OCI-LY7 (cell line): Measurements from ENCODE around the gene SLC4A9. TPM values are rescaled to one million over a fixed set of nuclear protein-coding genes. Genes with fewer than 3 reads are reported as not detected.

Experiments used
- BruUV-seq: library from RNA; stranded (reverse); fragments of 400-500 nt; replicated peaks from 2 replicates; lab custom pipeline; 2021; lab: Mats Ljungman, UMichigan
- CTCF ChIA-PET: fragments of 300-600 bp; sonication (Branson Sonifier 250); formaldehyde crosslinking; loops from one replicate; lab custom pipeline; 2022; ENCODE audit warnings: antibody characterized with exemption; ENCODE audit not compliant: unreplicated experiment; lab: Charles Lee
- POLR2A ChIA-PET: fragments of 300-600 bp; sonication (Branson Sonifier 250); formaldehyde crosslinking; loops from one replicate; lab custom pipeline; 2022; ENCODE audit warnings: antibody characterized with exemption; lab: Charles Lee
- DNase-seq: peaks from one replicate; pipeline ENCODE4 v3.0.0-alpha.2; 2015; ENCODE audit warnings: low spot score
- H2AFZ ChIP-seq: fragments of 200-600 bp; sonication (generic), shearing (Covaris generic); 2 replicates; pipeline ENCODE4 v1.6.1; 2014; ENCODE audit warnings: mild to moderate bottlenecking, antibody characterized with exemption, low read length, moderate library complexity
- H3K27ac ChIP-seq: fragments of 200-600 bp; sonication (generic); 2 replicates; pipeline ENCODE4 v1.5.1; 2014; ENCODE audit warnings: mixed run types, low read depth, mild to moderate bottlenecking, moderate library complexity, low read length, inconsistent platforms; ENCODE audit not compliant: poor library complexity, severe bottlenecking
- H3K36me3 ChIP-seq: fragments of 200-600 bp; sonication (generic); 2 replicates; pipeline ENCODE4 v1.6.1; 2014; ENCODE audit warnings: mild to moderate bottlenecking, antibody characterized with exemption, low read length, moderate library complexity, mixed read lengths; ENCODE audit not compliant: insufficient read depth
- H3K4me1 ChIP-seq: fragments of 200-600 bp; sonication (generic); 2 replicates; pipeline ENCODE4 v1.5.1; 2014; ENCODE audit warnings: mild to moderate bottlenecking, low read length; ENCODE audit not compliant: insufficient read depth, poor library complexity, severe bottlenecking
- H3K4me2 ChIP-seq: fragments of 200-600 bp; sonication (generic); 2 replicates; pipeline ENCODE4 v1.6.1; 2014; ENCODE audit warnings: mild to moderate bottlenecking, low read length
- H3K4me3 ChIP-seq: fragments of 200-600 bp; sonication (generic); 2 replicates; pipeline ENCODE4 v1.5.1; 2014; ENCODE audit warnings: mild to moderate bottlenecking, low read depth, low read length; ENCODE audit not compliant: poor library complexity, severe bottlenecking
- H3K79me2 ChIP-seq: fragments of 200-600 bp; sonication (generic); 2 replicates; pipeline ENCODE4 v1.6.1; 2016; ENCODE audit warnings: low read depth, mild to moderate bottlenecking, low read length, moderate library complexity, mixed read lengths; ENCODE audit not compliant: insufficient read depth
- H3K9me2 ChIP-seq: fragments of 200-600 bp; sonication (generic); 2 replicates; pipeline ENCODE4 v1.6.1; 2016; ENCODE audit warnings: mild to moderate bottlenecking, low read length, mixed read lengths; ENCODE audit not compliant: insufficient read depth
- H3K9me3 ChIP-seq: fragments of 200-600 bp; sonication (generic); 2 replicates; pipeline ENCODE4 v1.6.1; 2014; ENCODE audit warnings: mild to moderate bottlenecking, mixed run types, low read length, mixed read lengths
- H4K20me1 ChIP-seq: fragments of 200-600 bp; sonication (generic); 2 replicates; pipeline ENCODE4 v1.6.1; 2014; ENCODE audit warnings: mild to moderate bottlenecking, antibody characterized with exemption, low read length, moderate library complexity, mixed read lengths; ENCODE audit not compliant: insufficient read depth
- EZH2phosphoT487 ChIP-seq: fragments of 200-600 bp; sonication (generic); IDR thresholded peaks from 2 replicates; pipeline ENCODE4 v1.6.1; 2018; ENCODE audit warnings: low read depth, borderline replicate concordance, mild to moderate bottlenecking, mixed run types, antibody characterized with exemption, low read length, moderate library complexity, mixed read lengths
- intact Hi-C: fragments of 100-400 bp; cut with micrococcal nuclease; formaldehyde crosslinking; loops from one replicate; pipeline ENCODE4 v1.10.0; 2022; ENCODE audit not compliant: unreplicated experiment
- total RNA-seq, 2 experiments: library from RNA; depleted of rRNA in 1 of 2; stranded (reverse); fragments of >200 nt in 1 of 2; shearing (Covaris generic) in 1 of 2; gene quantifications; 2 replicates each; pipeline ENCODE4 v1.2.3, GENCODE V29; 2014 to 2022
- TF ChIP-seq, protein P1 (sequence below): fragments of 200-600 bp; sonication (generic); conservative IDR thresholded peaks from 2 replicates; pipeline ENCODE4 v1.5.1; 2014; ENCODE audit warnings: mild to moderate bottlenecking, antibody characterized with exemption, low read length, moderate library complexity, mixed read lengths

SLC4A9 gene
- total RNA-seq, 2 experiments from 2014 or later = 0.22 to 2.6 TPM

DNA sequence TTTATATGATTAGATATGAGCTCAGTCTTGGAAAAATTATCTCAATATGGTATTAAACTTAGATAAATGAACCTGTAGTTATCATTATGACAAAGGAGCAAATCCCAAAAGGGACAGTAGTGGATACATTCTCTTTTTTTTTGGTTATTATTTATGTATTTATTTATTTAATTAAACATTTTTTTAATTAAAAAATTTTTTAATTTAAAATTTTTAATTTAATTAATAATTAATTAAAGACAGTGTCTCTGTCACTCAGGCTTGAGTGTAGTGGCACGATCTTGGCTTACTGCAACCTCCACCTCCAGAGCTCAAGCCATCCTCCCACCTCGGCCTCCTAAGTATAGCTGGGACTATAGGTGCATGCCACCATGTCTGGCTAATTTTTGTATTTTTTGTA, 57.2 kb downstream of the SLC4A9 start:
- Histone ChIP-seq H3K4me3 (no peak overlapping the region), H3K4me2 (no peak overlapping the region), H3K9me2 (no peaks in the 10 kb centered on the region), H3K27ac (no peak overlapping the region), H3K4me1 (peaks cover 9% of the 10 kb centered on the region), H3K9me3 (no peaks in the 10 kb centered on the region), H4K20me1 (peaks cover 13% of the 10 kb centered on the region; the same call in 1 of the 2 replicates), H3K79me2 (peaks cover 98% of the 10 kb centered on the region), H3K36me3 (peaks cover 68% of the 10 kb centered on the region), H2AFZ (no peak overlapping the region)
- TF ChIP-seq, protein P1, sequence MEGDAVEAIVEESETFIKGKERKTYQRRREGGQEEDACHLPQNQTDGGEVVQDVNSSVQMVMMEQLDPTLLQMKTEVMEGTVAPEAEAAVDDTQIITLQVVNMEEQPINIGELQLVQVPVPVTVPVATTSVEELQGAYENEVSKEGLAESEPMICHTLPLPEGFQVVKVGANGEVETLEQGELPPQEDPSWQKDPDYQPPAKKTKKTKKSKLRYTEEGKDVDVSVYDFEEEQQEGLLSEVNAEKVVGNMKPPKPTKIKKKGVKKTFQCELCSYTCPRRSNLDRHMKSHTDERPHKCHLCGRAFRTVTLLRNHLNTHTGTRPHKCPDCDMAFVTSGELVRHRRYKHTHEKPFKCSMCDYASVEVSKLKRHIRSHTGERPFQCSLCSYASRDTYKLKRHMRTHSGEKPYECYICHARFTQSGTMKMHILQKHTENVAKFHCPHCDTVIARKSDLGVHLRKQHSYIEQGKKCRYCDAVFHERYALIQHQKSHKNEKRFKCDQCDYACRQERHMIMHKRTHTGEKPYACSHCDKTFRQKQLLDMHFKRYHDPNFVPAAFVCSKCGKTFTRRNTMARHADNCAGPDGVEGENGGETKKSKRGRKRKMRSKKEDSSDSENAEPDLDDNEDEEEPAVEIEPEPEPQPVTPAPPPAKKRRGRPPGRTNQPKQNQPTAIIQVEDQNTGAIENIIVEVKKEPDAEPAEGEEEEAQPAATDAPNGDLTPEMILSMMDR = no peak
- TF ChIP-seq EZH2phosphoT487 = no peak
- ChIA-PET POLR2A (interaction anchor here (0.6 to 1.3 kb wide), 5 partner anchors 9 to 1226 kb away, joined by 4 to 6 read pairs (median 5); no protein-coding TSS in a partner anchor), CTCF (no interaction called here)
- BruUV-seq = no TSS peak
- DNase-seq = no peak
- intact Hi-C loops = no loop called here

DNA sequence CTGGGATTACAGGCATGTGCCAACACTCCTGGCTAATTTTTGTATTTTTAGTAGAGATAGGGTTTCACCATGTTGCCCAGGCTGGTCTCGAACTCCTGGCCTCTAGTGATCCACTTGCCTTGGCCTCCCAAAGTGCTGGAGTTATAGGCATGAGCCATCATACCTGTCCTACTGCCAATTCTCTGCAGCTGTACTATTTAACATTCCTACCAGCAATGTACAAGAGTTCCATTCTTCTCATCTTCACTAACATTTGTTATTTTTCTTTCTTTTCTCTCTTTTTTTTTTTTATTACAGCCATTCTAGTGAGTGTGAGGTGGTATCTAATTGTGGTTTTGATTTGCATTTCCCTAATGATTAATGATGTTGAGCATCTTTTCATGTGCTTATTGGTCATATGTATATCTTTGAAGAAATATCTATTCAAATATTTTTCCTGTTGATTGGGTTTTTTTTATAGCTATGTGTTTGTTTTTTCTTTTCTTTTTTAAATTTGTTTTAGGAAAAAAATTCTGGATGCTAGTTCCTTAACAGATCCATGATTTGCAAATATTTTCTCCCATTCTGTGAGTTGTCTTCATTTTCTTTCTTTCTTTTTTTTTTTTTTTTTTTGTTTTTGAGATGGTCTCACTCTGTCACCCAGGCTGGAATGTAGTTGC, 59.0 kb downstream of the SLC4A9 start:
- Histone ChIP-seq H2AFZ (no peak overlapping the region), H3K27ac (no peak overlapping the region), H3K4me1 (peaks cover 9% of the 10 kb centered on the region), H3K4me2 (no peak overlapping the region), H4K20me1 (0 out of 2 replicates have a peak, but pooled peaks cover 5% of the 10 kb centered on the region), H3K36me3 (peaks cover 66% of the 10 kb centered on the region), H3K9me3 (no peaks in the 10 kb centered on the region), H3K9me2 (no peaks in the 10 kb centered on the region), H3K4me3 (no peak overlapping the region), H3K79me2 (peaks cover 98% of the 10 kb centered on the region)
- CTCF ChIA-PET = no interaction called here
- no TSS peak for BruUV-seq
- POLR2A ChIA-PET = interaction anchor here (0.7 to 2.0 kb wide), 6 partner anchors 11 to 75 kb away, joined by 3 to 9 read pairs (median 4); no protein-coding TSS in a partner anchor
- intact Hi-C loops = no loop called here
- no peak for DNase-seq
- no peak for TF ChIP-seq EZH2phosphoT487
- TF ChIP-seq, protein P1 = no peak

DNA sequence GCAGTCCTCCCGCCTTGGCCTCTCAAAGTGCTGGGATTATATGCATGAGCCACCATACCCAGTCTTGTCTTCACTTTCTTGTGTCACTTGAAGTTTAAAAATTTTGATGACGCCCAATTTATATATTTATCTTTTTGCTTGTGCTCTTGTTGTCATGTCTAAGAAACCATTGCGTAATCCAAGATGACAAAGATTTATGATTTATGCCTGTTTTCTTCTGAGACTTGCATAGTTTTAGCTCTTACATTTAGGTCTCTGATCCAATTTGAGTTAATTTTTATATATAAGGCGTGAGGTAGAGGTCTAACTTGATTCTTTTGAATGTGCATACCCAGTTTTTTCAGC, 60.2 kb downstream of the SLC4A9 start:
- H3K9me2 ChIP-seq = no peaks in the 10 kb centered on the region
- H3K79me2 ChIP-seq = peaks cover 98% of the 10 kb centered on the region
- POLR2A ChIA-PET = interaction anchor here (0.6 to 1.0 kb wide), 2 partner anchors 17 to 968 kb away, joined by 3 read pairs; no protein-coding TSS in a partner anchor
- DNase-seq = no peak
- CTCF ChIA-PET = no interaction called here
- peaks cover 64% of the 10 kb centered on the region for H3K36me3 ChIP-seq
- intact Hi-C loops = no loop called here
- no peak for TF ChIP-seq EZH2phosphoT487
- TF ChIP-seq, protein P1 = no peak
- H4K20me1 ChIP-seq = 0 out of 2 replicates have a peak, but pooled peaks cover 5% of the 10 kb centered on the region
- H2AFZ ChIP-seq = no peak overlapping the region
- H3K4me2 ChIP-seq = no peak overlapping the region
- H3K9me3 ChIP-seq = no peaks in the 10 kb centered on the region
- no peak overlapping the region for H3K27ac ChIP-seq
- H3K4me3 ChIP-seq = no peak overlapping the region
- peaks cover 9% of the 10 kb centered on the region for H3K4me1 ChIP-seq
- BruUV-seq = no TSS peak
